GM19328 (cell line): ENCODE data around the gene MAST4.

ENCODE experiments used
- ATAC-seq: cut with Tn5 transposase; IDR thresholded peaks from one replicate; pipeline ENCODE4 v1.9.1; 2021; ENCODE audit warnings: mild to moderate bottlenecking, moderate library complexity; ENCODE audit not compliant: unreplicated experiment

MAST4 gene

DNA sequence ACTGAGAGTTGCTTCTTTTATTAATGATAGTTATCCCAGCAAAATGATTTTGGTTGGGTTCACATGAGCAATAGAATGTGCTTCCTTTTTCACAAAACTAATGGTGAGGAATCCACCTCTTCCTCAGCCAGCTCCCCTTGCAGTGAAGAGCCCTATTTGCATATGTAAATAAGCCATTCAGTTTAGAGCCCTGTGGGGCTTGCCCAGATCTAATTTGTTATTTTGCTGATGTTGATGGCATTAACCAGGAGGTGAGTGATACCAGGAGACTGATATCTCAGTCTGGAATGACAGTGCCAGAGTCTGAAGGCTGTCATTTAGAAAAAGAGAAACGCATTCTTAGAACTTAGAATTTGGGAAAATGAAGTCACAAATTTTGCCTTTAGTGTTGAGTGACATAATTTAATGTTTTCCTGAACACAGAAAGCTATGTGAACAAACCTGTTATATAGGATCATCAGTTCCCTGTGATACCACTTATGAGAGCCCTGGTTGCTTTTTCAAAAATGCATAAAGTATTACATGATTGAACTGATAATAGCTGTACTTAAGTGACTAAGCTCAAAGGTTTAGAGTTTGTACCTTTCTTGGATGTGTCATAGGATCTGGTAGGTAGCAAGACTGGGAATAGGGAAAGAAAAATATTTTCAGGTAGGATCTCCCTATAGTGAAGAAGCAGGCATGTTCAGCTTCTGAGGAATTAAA is 271.6 kb downstream of the MAST4 start:
- ATAC-seq = no peak

DNA sequence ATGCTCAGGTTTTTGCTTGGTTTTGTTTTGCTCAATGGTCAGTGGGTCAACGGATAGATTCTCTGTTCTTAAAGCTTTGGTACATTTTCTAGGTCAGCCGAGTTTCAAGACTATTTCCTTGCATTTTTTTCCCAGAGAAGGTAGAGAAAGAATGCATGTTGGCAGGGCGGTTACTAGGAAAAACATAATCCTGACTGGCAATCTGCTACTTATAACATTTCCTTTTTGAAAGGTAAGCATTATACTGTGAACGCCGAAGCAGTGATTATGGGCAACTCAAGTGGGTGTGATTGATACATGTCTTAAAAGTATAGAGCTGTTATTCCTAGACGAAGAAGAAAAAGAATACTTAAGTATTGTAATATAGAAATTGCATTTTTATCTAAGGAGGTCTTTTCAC is 273.2 kb downstream of the MAST4 start:
- no peak for ATAC-seq

DNA sequence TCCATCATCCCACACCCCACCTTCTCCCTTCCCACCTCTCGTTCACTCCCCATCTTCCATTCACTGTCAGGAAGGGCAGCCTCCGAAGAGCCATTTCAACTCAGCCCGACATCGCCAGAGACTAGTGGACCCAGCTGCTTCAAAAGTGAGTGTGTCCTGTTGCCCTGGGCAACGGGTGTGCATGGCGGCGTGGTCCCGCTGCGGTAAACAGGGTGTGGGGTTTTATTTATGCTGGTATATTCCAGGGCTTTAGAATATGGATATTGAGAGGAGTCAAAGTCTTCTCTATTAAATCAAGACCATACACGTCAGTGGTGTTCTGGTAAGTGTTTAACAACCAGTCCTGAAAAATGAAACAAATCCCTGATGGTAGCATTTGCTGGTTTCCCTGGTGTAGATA is 274.5 kb downstream of the MAST4 start:
- ATAC-seq = no peak

DNA sequence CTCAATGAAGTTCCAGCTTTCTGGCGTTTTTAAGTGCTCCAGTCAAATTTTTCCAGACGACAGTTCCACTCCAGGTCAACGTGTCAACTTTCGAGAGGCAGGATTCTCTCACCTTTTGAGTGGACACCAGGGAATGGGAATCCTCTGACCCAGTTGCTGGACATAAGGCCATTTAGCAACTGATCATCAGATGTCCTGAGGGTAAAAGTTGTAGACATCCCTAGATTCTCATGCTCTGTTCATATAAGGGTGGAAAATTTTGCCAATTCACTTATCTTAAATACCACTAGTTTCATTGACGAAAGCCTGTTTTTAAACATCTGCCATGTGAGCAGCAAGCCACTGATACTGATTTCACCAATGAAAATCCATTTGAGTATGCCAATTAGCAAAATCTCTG is 275.5 kb downstream of the MAST4 start:
- no peak for ATAC-seq

DNA sequence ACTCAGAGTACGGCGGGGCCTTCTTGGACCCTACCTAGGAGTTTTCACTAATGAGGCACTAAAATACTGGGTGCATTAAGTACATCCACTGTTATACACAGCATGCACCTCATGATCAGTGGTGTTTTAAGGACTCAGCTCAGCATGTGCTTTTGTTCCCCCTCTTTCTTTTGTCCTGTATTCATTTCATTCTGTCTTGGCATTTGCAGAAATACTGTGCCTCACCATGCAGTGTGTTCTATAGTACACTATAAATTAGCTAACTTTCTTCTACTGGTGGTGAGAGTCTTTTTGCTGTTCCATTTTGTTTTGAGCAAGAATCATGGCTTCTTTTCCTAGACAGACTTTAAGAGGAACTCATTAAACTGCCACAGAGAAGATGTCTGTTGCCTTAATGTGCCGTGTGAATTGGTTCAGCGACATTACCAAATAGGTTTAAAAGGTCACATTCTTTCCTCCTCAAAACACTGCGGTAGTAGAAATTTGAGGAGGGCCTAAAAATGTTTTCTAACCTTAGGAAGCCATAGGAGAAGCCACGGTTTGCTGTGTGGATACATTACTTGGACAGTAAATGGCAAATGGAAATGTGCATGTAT is 276.6 kb downstream of the MAST4 start:
- ATAC-seq = no peak

DNA sequence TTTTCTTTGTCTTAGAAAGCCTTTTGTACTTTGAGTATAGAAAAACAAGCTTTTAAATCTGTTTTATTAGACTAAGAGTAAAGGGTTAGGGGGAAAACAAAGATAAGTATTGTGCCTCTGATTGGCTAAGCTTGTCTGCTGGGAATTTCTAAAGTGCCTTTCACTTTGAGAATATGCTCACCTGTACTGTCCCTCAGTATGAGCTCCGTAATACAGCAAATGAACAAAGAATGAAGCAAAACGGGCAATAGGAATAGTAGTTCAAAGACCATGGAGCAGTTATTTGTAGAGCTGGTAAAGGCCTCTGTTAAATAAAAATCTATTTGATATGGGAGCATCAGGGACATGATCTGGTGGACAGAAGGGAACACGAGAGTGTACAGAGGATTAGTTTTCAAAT is 277.8 kb downstream of the MAST4 start:
- no peak for ATAC-seq

DNA sequence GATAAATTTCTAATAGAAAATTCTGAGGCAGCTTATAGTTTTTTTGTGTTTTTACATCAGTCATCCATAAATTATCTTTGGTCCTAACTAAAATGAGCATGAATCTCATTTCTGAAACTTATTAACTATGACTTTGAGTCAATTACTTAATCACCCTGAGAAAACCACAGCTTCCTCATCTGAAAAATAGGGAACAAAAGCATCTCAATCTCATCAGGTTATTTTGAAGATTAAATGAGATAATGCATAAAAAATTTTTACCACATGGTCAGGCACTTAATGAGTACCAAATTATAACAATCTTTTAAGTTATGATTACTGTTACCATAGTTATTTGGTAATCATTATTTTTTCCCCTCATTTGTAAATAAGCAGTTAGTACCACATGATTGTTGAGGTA is 279.1 kb downstream of the MAST4 start:
- no peak for ATAC-seq

DNA sequence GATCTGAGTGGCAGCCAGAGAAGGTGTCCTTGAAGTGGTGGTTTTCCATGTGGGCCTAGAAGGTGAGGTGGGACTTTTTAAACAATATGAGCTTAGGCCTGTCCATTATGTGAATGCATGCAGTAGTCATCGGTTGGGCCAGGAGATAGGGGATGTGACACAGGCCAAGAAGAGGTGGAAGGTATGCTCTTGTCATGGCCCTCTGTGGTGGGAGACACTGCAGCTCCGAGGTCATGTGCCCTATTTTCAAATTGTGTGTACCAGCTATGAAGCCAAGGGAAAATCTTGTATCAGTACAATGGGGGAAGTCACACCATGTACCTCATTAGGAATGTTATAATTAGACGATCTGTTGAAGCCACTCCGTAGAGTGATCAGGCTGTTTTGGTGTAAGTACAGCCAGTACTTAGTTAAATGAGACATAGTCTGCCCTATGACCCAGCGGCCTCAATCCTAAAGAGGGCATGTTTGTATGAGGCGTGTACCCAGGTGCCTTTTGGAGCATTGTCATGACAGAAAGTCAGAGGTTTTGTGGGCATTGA is 280.1 kb downstream of the MAST4 start:
- ATAC-seq = no peak

DNA sequence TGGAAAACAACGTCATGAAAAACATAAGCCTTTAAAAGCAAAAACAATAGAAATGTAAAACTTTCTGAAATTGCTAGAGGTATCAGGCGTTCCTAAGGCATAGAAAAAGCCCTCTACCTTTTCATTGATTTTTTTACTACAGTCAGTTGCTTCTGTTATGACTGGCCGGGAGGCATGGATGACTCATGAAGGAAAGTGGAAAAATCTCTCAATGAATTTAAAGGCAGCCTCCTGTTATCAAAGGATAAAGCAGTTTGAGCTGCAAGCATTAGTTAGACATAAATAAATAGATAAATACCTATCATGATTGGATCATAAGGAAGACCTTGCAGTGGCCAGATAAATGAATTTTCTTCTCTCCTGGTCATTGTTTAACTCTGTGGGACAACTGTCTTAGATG is 281.6 kb downstream of the MAST4 start:
- ATAC-seq = no peak

DNA sequence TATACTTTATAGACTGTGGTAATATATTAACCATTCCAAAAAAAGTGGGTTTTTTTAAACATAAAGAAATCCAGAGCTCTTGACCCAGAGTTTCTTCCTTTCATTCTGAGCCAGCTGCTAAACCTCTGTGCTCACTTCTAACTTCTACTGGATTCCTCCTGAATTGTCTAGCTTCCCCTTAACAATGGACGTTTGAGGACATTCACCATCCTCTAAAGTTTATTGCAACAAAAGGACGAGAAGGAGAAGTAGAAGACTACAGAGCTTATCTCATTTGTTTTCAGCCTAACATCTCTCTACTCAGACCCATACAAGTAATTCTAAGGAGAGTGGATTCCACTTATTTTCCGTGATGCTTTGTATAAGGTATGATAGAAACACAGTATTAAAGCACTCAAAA is 284.2 kb downstream of the MAST4 start:
- ATAC-seq = no peak

DNA sequence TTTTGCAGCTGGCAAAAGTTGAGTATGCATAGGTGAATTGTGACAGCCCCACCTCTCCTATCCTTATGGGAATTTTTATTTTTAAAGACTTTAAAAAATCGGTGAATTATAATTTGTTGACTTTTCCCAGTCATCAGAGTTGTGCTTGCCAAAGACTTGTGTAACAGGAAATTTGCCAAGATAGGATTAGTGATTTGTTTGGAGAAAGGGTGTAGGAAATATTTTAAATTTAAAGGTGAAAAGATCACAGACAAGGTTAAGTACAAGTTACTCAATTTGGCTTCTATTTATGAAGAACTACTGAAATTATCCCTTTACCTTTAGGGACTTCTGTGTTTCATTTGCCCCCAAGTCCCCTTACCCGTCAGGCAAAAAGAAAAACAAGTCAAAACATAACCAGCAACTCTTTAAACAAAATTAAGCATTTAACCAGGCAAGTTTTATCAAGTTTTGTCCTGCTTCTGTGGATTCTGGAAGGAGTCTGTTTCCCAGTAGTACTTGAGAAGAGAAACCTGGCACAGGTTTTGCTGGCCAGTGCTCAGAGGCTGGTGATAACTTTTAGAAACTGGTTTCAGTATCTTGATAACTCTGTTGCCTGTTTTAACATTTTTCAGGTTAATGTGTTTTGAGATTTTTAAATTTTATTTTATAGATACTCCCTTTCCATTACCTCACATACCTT is 285.4 kb downstream of the MAST4 start:
- no peak for ATAC-seq

DNA sequence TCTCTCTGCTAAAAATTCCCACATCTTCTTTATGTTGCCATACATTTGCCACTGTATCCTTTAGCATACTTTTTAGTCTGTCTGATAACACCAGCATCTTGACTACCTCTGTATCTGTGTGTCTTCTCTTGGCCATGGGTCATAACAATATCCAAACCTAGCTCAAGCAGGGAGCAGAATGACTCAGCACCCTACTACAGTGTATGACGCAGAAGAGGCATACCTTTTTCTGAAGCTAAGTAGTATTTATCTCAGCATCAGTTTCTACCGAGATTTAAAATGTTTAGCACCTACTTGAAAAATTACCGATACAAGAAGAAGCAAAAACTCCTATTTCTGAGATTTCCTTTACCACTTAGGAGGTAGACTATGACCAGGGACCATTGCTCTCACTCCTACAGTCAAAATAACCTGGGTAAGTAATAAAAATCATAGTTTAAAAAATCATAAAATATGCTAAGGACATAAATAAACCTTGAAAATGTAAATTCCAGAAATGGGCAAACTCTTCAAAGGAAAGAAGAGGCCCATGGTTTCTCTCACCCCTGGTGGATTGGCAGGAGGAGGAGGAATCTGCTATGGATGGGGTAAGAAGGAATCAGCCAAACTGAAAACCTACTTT is 286.5 kb downstream of the MAST4 start:
- no peak for ATAC-seq

DNA sequence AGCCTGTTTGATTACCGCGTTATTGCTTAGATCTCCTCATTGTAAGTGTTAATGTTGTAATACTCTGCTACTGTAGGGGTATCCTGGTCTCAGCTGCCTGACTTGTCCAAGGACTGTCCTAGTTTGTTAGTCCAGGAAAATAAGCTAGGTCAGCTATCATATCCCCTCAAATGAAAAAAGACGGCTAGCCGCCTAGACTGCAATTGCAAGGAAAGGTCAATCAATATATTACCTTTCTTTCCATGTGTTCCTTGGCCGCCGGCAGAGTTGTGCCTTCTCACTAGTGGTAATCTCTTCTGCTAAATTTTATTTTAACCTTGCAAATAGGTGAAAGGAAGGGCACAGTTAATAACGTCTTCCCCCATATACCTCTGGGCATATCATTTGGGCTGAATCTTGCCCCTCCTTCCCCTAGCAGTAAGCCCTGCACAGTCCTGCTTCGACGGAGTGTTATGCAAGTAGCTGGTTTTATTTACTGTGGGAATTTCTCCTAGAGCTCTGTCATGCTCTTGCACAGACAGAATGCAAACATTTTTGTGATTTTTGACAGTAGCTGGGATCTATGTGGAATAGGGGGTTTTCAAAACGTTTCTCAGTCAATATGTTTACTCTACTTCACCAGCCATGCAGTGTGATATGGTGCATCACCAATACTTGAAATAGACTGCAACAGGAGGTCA is 288.5 kb downstream of the MAST4 start:
- no peak for ATAC-seq

DNA sequence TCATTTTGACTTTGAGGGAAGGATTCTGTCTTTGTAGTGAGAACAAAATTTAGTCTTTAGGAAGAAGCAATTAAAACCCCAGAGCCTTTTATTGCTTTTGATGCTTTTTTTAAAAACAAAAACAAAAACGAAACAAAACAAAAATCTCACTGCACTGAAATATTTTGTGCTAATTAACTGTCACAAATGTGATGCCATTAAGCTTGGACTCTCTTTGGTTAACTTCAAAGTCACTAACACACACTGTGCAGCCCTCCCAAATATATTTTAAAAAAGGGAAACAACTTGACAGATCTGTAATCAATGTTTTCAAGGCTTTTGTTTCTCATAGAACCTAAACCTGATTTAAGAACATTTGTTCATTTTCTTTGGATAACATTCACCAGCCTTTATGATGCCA is 290.7 kb downstream of the MAST4 start:
- ATAC-seq = no peak

DNA sequence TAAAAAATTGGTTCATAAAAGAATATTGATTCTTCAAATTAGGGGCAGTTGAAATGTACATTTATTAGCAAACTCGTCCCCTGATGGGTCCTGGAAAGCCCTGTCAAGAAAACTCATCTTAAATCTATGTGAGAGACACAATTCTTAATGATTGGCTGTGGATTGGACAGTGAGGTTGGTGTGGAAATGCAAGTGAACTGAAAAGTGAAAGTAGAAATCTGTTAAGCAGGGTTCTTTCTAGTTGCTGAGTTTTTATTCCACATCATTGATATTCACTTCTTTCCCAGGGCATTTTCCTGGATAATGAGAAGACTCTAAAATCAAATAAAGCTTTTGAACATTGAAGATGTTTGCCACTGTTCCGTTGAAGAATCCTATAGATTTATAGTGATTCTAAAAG is 292.4 kb downstream of the MAST4 start:
- ATAC-seq = no peak

DNA sequence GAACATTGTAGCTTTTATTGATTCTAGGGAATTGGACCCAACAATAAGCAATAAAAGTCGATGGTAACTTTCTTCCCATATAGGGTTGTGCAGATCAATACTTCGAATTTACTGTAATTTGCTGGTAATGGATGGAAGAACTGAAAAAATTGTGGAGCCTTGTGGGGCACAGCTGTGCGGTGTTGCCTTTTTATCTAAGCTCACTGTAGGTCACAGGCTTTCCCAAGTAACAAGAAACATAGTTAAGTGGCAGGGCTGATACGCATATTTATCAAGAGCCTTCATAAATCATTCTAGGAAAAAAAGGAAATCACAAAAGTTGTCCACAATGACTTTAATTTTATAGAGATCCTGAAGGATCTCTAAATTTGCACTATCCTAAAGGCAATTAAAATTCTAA is 292.9 kb downstream of the MAST4 start:
- no peak for ATAC-seq

DNA sequence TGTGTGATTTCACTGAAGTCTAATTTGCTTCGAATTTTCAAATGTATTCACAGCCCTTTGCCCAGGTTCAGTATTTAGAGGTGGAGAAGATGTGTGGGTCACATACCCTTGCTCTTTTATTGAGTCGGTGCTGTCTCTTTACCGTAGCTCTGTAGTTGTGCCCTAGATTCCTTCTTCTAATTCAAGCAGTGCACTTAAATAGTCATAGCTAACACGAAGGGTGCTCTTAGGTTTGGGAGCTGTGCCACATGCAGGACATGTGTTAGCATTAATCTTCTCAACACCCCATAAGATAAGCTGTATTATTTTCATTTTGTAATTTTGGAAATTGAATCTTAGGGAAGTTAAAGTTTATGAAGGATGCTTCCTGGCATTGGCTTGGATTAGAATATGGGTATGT is 293.3 kb downstream of the MAST4 start:
- ATAC-seq = no peak

DNA sequence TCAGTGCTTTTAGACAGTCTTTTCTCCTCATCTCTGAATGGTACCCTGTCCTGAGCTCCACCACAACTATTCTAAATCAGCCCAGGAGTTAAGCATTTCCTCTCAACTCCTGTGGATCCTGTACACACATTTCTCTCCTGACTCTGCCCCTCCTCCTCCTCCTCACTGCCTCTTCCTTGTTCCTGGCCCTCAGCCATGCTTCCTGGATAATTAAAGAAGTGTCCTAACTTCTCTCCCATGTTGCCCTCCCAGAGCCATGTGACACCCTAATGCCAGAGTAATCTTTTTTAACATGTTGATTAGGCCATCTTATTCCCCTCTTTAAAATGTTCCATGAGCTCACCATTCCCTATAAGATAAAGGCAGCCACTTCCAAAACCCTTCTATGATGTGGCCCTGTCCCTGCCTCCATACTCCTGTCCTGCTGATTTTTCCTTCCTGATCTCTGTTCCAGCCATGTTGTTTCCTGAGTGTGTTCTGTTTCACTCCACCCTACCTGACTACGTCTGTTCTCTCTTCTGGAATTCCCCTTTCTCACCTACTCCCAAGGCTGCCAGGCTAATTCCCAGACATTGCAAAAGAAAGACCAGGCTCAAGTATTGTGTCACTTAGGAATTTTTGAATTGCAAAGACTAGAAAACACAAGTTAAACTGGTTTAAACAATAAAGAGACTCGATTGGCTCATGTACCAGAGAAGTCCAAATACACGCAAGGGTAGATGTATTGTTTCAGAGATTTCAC is 295.2 kb downstream of the MAST4 start:
- no peak for ATAC-seq

DNA sequence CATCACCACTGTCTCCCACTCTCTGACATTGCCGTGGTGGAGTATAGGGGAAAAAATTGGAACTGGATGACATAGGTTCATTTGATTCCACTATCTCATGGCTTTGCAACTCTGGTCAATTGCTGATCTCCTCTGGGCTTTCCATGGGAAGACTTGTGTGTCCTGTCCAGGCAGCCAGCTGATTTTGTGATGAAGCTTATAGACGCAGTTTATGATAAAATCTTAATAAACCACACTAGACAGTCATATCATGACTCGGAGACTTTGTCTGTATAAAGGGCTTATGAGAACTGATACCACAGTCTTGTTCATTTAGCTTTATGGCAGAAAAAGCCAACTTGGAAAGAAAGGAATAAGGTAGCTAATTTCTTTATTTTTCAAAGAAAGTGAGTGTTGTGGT is 296.5 kb downstream of the MAST4 start:
- ATAC-seq = no peak

DNA sequence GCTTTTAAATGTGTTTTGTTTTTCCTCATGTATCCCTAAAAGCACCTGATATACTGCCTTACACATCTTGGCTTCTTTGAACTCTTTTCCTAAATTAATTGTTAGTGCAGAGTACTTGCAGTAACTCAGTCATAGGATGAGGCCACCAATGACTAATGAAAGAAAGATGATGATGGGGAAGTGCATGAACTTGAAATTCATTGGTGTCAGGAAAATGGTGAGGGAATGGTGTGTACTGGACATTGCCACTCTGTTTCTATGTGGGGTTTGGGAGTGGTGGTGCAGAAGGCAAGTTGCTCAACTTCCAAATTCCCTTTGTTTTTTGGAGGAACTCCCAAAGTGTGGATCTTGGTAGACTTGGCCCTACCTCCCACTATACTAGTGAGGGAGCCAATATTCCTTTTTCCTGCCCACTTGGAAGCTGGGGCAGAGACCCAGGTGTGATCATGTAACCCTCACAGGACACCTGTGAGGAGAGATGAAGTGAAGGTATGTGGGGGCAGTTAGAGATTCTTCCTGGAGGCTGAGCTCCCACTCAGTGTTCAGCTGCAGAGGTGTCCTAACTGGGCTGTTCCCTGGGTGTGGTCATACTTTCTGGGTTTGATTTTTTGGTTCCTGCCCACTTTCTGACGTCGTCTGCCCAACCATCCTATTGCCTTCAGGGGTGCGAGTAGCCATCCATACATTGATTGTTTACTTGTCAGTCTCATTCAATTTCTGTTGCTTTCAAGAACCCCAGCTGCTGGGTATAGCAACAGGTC is 298.5 kb downstream of the MAST4 start:
- no peak for ATAC-seq
